Osteocyte (in vitro differentiated cells): ENCODE measurements around the gene UBA6. TPM values are rescaled to one million over a fixed set of nuclear protein-coding genes. Genes with fewer than 3 reads are reported as not detected.

ENCODE experiments used
- DNase-seq: peaks from one replicate; pipeline ENCODE4 v3.0.0; 2021; ENCODE audit warnings: mixed read lengths; ENCODE audit not compliant: unreplicated experiment; ENCODE audit errors: extremely low spot score
- H3K27ac Mint-ChIP-seq: one replicate; pipeline ENCODE4 v1.8.0; 2021; ENCODE audit warnings: mild to moderate bottlenecking, mixed read lengths; ENCODE audit not compliant: unreplicated experiment
- H3K27me3 Mint-ChIP-seq: one replicate; pipeline ENCODE4 v1.8.0; 2021; ENCODE audit warnings: mixed read lengths; ENCODE audit not compliant: unreplicated experiment
- H3K36me3 Mint-ChIP-seq: one replicate; pipeline ENCODE4 v1.8.0; 2021; ENCODE audit warnings: mixed read lengths; ENCODE audit not compliant: unreplicated experiment
- H3K4me1 Mint-ChIP-seq: one replicate; pipeline ENCODE4 v1.8.0; 2021; ENCODE audit warnings: mixed read lengths; ENCODE audit not compliant: unreplicated experiment
- H3K4me3 Mint-ChIP-seq: one replicate; pipeline ENCODE4 v1.8.0; 2021; ENCODE audit warnings: mild to moderate bottlenecking, moderate library complexity, mixed read lengths; ENCODE audit not compliant: unreplicated experiment
- H3K9me3 Mint-ChIP-seq: one replicate; pipeline ENCODE4 v1.8.0; 2021; ENCODE audit warnings: mixed read lengths; ENCODE audit not compliant: unreplicated experiment
- CTCF ChIP-seq: fragments of 200-600 bp; sonication (generic); IDR thresholded peaks from 2 replicates; pipeline ENCODE4 v1.5.0; 2021; ENCODE audit warnings: antibody characterized with exemption, mild to moderate bottlenecking, moderate library complexity
- total RNA-seq: library from RNA; stranded (reverse); gene quantifications from 2 replicates; pipeline ENCODE4 v1.2.1, GENCODE V29; 2021

The UBA6 gene
- total RNA-seq, 1 donor from 2014 or later: 59.6 TPM

- H3K4me3 Mint-ChIP-seq: no peak overlapping the region
- H3K9me3 Mint-ChIP-seq: no peaks in the 10 kb centered on the region
- no peaks in the 10 kb centered on the region for H3K4me1 Mint-ChIP-seq
- no peak for DNase-seq
- peaks cover 39% of the 10 kb centered on the region for H3K27me3 Mint-ChIP-seq
- H3K36me3 Mint-ChIP-seq: no peaks in the 10 kb centered on the region
- no peak overlapping the region for H3K27ac Mint-ChIP-seq
- TF ChIP-seq CTCF: no peak
These were observed 116.5 kb downstream of the UBA6 start for GRCh38 chr4:67584496-67584895.

DNA sequence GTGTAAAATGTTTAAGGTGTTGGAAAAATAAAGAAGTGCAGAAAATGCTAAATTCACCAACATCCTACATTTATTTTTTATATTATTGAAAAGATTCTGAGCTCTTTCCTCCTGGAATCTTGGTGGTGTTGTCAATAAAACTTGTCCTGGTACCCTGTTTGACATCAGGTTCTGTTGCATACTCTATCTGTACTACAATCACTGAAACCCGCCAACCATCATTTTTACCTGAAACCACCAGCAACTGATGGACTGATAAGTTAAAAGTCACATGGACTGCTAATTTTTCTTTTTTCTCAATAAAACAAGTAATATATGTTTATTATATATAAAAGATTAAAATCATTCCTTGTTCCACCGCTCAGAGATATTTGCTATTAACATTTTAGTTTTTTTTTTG lies 119.0 kb downstream of the UBA6 start:
- Mint-ChIP-seq H3K9me3 (no peaks in the 10 kb centered on the region), H3K27ac (no peak overlapping the region), H3K27me3 (peaks cover 34% of the 10 kb centered on the region), H3K36me3 (no peaks in the 10 kb centered on the region), H3K4me1 (no peaks in the 10 kb centered on the region), H3K4me3 (no peak overlapping the region)
- no peak for TF ChIP-seq CTCF
- no peak for DNase-seq

DNA sequence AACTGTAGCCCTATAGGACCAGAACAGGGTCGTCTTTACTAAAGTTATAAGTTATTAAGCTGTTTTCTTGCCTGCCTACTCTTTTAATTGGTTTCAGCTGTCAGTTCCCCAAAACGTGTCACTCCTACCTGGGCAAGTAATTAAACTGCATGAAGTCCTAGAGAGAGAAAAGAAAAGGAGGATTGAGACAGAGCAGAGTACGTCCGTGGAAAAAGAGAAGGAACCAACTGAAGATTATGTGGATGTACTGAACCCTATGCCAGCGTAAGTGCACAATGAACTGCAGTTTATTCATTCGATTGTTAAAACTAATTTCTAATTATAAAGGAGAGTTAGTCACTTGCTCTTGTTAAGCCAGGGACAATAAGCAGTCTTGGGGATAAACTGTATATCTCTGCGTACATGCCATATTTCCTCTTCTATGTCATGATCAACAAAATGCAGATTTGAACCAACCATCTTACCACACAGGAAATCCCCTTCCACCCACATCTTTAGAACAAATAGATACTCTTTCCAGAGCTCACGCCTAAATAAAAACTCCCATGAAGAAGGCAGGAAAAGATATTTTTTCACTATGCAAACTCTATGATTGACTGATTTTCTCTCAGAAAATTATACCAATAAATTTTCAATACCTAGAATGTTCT lies 119.6 kb downstream of the UBA6 start:
- H3K4me3 Mint-ChIP-seq: no peak overlapping the region
- H3K9me3 Mint-ChIP-seq: no peaks in the 10 kb centered on the region
- no peaks in the 10 kb centered on the region for H3K4me1 Mint-ChIP-seq
- H3K36me3 Mint-ChIP-seq: no peaks in the 10 kb centered on the region
- TF ChIP-seq CTCF: no peak
- H3K27me3 Mint-ChIP-seq: peaks cover 30% of the 10 kb centered on the region
- H3K27ac Mint-ChIP-seq: no peak overlapping the region
- no peak for DNase-seq

DNA sequence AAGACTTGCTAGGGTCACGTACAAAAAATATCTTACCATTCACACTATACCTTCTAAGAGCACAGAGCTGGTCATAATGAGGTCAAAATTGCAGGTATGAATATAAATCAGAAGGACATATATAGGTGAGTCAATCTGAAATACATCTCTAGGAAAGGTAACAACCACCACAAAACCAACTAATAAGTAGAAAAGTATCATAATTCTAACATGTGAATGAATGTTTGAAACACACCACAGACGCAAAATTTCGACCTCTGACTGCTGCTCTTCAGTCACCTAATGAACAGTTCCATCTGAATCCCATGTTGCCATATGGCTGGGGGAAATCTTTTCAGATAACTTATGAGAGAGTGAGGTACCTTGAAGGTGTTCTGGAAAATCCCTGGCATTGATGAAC lies 120.4 kb downstream of the UBA6 start:
- no peaks in the 10 kb centered on the region for H3K36me3 Mint-ChIP-seq
- TF ChIP-seq CTCF: no peak
- no peaks in the 10 kb centered on the region for H3K9me3 Mint-ChIP-seq
- no peak for DNase-seq
- H3K4me1 Mint-ChIP-seq: no peaks in the 10 kb centered on the region
- peaks cover 23% of the 10 kb centered on the region for H3K27me3 Mint-ChIP-seq
- H3K27ac Mint-ChIP-seq: no peak overlapping the region
- H3K4me3 Mint-ChIP-seq: no peak overlapping the region

DNA sequence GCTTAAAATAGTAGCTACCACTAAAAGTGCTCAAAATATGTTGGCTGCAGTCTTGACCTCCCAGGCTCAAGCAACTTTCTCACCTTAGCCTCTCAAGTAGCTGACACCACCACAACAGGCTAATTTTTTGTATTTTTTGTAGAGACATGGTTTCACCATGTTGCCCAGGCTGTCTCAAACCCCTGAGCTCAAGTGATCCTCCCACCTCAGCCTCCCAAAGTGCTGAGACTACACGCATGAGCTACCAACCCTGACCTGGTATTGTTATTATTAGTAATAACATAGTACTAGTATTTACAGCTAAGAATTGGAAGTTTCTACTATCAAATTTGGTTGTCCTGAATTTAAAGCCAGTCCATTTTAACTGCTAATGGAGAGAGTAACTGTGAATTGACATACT lies 124.4 kb downstream of the UBA6 start:
- H3K27ac Mint-ChIP-seq: no peak overlapping the region
- H3K27me3 Mint-ChIP-seq: peaks cover 28% of the 10 kb centered on the region
- no peak for DNase-seq
- H3K9me3 Mint-ChIP-seq: no peaks in the 10 kb centered on the region
- H3K4me3 Mint-ChIP-seq: no peak overlapping the region
- no peaks in the 10 kb centered on the region for H3K36me3 Mint-ChIP-seq
- no peaks in the 10 kb centered on the region for H3K4me1 Mint-ChIP-seq
- no peak for TF ChIP-seq CTCF
